GM19395 (cell line): ENCODE results near the gene AFF4.
"Not testable (repeated sequence)": the region's sequence is repeated elsewhere in the genome, so short reads cannot be mapped to it uniquely, and the experiment has no call there.

ENCODE experiments used
- ATAC-seq: cut with Tn5 transposase; IDR thresholded peaks from one replicate; pipeline ENCODE4 v1.9.1; 2021; ENCODE audit warnings: mild to moderate bottlenecking, moderate library complexity; ENCODE audit not compliant: unreplicated experiment

The AFF4 gene

GRCh38 chr5:132961123-132961815 lies 2.2 kb downstream of the AFF4 start:
- not testable (repeated sequence) for ATAC-seq

GRCh38 chr5:132956166-132956799 lies 7.2 kb downstream of the AFF4 start:
- not testable (repeated sequence) for ATAC-seq

GRCh38 chr5:132953710-132954109 lies 9.7 kb downstream of the AFF4 start:
- ATAC-seq = no peak

GRCh38 chr5:132952829-132953228 lies 10.6 kb downstream of the AFF4 start:
- no peak for ATAC-seq

- ATAC-seq = no peak
These were observed 11.5 kb downstream of the AFF4 start for GRCh38 chr5:132951897-132952296.

GRCh38 chr5:132949136-132949535 lies 14.3 kb downstream of the AFF4 start:
- ATAC-seq = no peak

- no peak for ATAC-seq
These were observed 15.8 kb downstream of the AFF4 start for GRCh38 chr5:132947671-132948070.

- ATAC-seq = not testable (repeated sequence)
These were observed 18.1 kb downstream of the AFF4 start for GRCh38 chr5:132945315-132945714.

- ATAC-seq = no peak
These were observed 19.9 kb downstream of the AFF4 start for GRCh38 chr5:132943362-132944022.

- no peak for ATAC-seq
These were observed 22.1 kb downstream of the AFF4 start for GRCh38 chr5:132941331-132941730.

GRCh38 chr5:132928062-132928407 lies 35.4 kb downstream of the AFF4 start:
- no peak for ATAC-seq

GRCh38 chr5:132927355-132928061 lies 35.9 kb downstream of the AFF4 start:
- ATAC-seq = no peak

- ATAC-seq = no peak
These were observed 37.0 kb downstream of the AFF4 start for GRCh38 chr5:132926437-132926836.

- ATAC-seq = no peak
These were observed 47.3 kb downstream of the AFF4 start for GRCh38 chr5:132916086-132916485.

- ATAC-seq = no peak
These were observed 47.8 kb downstream of the AFF4 start for GRCh38 chr5:132915681-132916080.

- no peak for ATAC-seq
These were observed 53.7 kb downstream of the AFF4 start for GRCh38 chr5:132909702-132910101.

GRCh38 chr5:132907161-132907560 lies 56.3 kb downstream of the AFF4 start:
- no peak for ATAC-seq

GRCh38 chr5:132905938-132906337 lies 57.5 kb downstream of the AFF4 start:
- ATAC-seq = no peak

- no peak for ATAC-seq
These were observed 61.7 kb downstream of the AFF4 start for GRCh38 chr5:132901730-132902129.

- ATAC-seq = no peak
These were observed 62.4 kb downstream of the AFF4 start for GRCh38 chr5:132901036-132901435.

GRCh38 chr5:132898094-132898493 lies 65.3 kb downstream of the AFF4 start:
- ATAC-seq = no peak

GRCh38 chr5:132896685-132897084 lies 66.7 kb downstream of the AFF4 start:
- no peak for ATAC-seq
